ENCODE results near the gene DAW1.

GRCh38 chr2:227942021-227942420 is 70.6 kb downstream of the DAW1 start:
- TF ChIP-seq ELF4 (IDR thresholded peaks at IDR 0.05) (no peak), HDGF (IDR thresholded peaks at IDR 0.05; ENCODE audit: borderline replicate concordance) (no peak), SUZ12 (IDR thresholded peaks at IDR 0.05) (no peak)

All from HEK293T (cell line).